ENCODE results near the gene TTLL9. TPM values are rescaled to one million over a fixed set of nuclear protein-coding genes. Genes with fewer than 3 reads are reported as not detected.

The TTLL9 gene
- polyA plus RNA-seq, 4 donors: 3.1 to 5.6 (median 3.2) TPM

- no peak for DNase-seq (ENCODE audit: low read depth in 4 of 4, low spot score in 3 of 4)
Observed at GRCh38 chr20:31934968-31935764, 64.7 kb downstream of the TTLL9 start.

GRCh38 chr20:31936420-31936819 lies 66.0 kb downstream of the TTLL9 start:
- no peak for DNase-seq (ENCODE audit: low read depth in 4 of 4, low spot score in 3 of 4)

GRCh38 chr20:31937820-31938219 lies 67.4 kb downstream of the TTLL9 start:
- DNase-seq (ENCODE audit: low read depth in 4 of 4, low spot score in 3 of 4): no peak

GRCh38 chr20:31939661-31940060 lies 69.2 kb downstream of the TTLL9 start:
- no peak for DNase-seq (ENCODE audit: low read depth in 4 of 4, low spot score in 3 of 4)

- no peak for DNase-seq (ENCODE audit: low read depth in 4 of 4, low spot score in 3 of 4)
Observed at GRCh38 chr20:31943052-31943471, 72.6 kb downstream of the TTLL9 start.

- DNase-seq (ENCODE audit: low read depth in 4 of 4, low spot score in 3 of 4): no peak
Observed at GRCh38 chr20:31945319-31945718, 74.9 kb downstream of the TTLL9 start.

- no peak for DNase-seq (ENCODE audit: low read depth in 4 of 4, low spot score in 3 of 4)
Observed at GRCh38 chr20:31945785-31946184, 75.4 kb downstream of the TTLL9 start.

- DNase-seq (ENCODE audit: low read depth in 4 of 4, low spot score in 3 of 4): no peak
Observed at GRCh38 chr20:31948008-31948407, 77.6 kb downstream of the TTLL9 start.

GRCh38 chr20:31949877-31950646 lies 79.6 kb downstream of the TTLL9 start:
- DNase-seq (ENCODE audit: low read depth in 4 of 4, low spot score in 3 of 4): no peak

- no peak for DNase-seq (ENCODE audit: low read depth in 4 of 4, low spot score in 3 of 4)
Observed at GRCh38 chr20:31951203-31951529, 80.7 kb downstream of the TTLL9 start.

GRCh38 chr20:31951530-31952453 lies 81.4 kb downstream of the TTLL9 start, which contains the start of gene PDRG1:
Gene PDRG1 (minus strand): TSS chr20:31952046. CDS start chr20:31951961, 85 bp downstream.
- peak; percentile 91 to 93 (median 92) for DNase-seq (ENCODE audit: low read depth in 4 of 4, low spot score in 3 of 4)

- no peak for DNase-seq (ENCODE audit: low read depth in 4 of 4, low spot score in 3 of 4)
Observed at GRCh38 chr20:31953556-31954148, 83.2 kb downstream of the TTLL9 start.

GRCh38 chr20:31954500-31954899 lies 84.1 kb downstream of the TTLL9 start:
- no peak for DNase-seq (ENCODE audit: low read depth in 4 of 4, low spot score in 3 of 4)

- DNase-seq (ENCODE audit: low read depth in 4 of 4, low spot score in 3 of 4): no peak
Observed at GRCh38 chr20:31956556-31957526, 86.4 kb downstream of the TTLL9 start.

GRCh38 chr20:31962761-31963160 lies 92.3 kb downstream of the TTLL9 start:
- no peak for DNase-seq (ENCODE audit: low read depth in 4 of 4, low spot score in 3 of 4)

- no peak for DNase-seq (ENCODE audit: low read depth in 4 of 4, low spot score in 3 of 4)
Observed at GRCh38 chr20:31963889-31964288, 93.5 kb downstream of the TTLL9 start.

- no peak for DNase-seq (ENCODE audit: low read depth in 4 of 4, low spot score in 3 of 4)
Observed at GRCh38 chr20:31966991-31967655, 96.7 kb downstream of the TTLL9 start.

GRCh38 chr20:31967830-31968249 lies 97.4 kb downstream of the TTLL9 start, which contains the start of gene XKR7:
Gene XKR7 (plus strand): TSS chr20:31968151. CDS start chr20:31968176, 25 bp downstream.
- no peak for DNase-seq (ENCODE audit: low read depth in 4 of 4, low spot score in 3 of 4)
